Fibroblast of pulmonary artery (primary cell): Measurements from ENCODE around the gene RNF114.

Source experiments
- DNase-seq: peaks from one replicate; pipeline ENCODE4 v3.0.0-alpha.2; 2010; ENCODE audit warnings: low read depth
- H3K4me3 ChIP-seq: replicated peaks from 2 replicates; pipeline ENCODE4 v1.5.1; 2011; ENCODE audit warnings: low read depth, mild to moderate bottlenecking, control low read depth, low read length, moderate library complexity
- TF ChIP-seq, protein P1 (sequence below): IDR thresholded peaks from 2 replicates; pipeline ENCODE4 v1.5.1; 2011; ENCODE audit warnings: mild to moderate bottlenecking, control low read depth, low read length, inconsistent platforms; ENCODE audit errors: missing control alignments

Gene RNF114

DNA sequence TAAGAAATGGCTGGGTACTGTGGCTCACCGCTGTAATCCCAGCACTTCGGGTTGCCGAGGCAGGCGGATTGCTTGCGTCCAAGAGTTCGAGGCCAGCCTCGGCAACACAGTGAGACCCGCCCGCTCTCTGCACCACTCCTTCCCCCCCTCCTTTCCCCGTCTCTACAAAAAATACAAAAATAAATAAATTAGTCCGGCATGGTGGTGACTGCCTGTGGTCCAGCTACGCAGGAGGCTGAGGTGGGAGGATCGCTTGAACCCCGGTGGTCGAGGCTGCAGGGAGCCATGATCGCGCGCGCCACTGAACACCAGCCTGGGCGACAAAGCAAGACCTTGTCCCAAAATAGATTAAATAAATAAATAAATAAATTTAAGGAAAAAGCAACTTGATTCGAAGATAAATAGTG, 448 bp upstream of the RNF114 start:
- peak overlapping the region; percentile 85 for H3K4me3 ChIP-seq
- DNase-seq, result no peak
- TF ChIP-seq, protein P1, sequence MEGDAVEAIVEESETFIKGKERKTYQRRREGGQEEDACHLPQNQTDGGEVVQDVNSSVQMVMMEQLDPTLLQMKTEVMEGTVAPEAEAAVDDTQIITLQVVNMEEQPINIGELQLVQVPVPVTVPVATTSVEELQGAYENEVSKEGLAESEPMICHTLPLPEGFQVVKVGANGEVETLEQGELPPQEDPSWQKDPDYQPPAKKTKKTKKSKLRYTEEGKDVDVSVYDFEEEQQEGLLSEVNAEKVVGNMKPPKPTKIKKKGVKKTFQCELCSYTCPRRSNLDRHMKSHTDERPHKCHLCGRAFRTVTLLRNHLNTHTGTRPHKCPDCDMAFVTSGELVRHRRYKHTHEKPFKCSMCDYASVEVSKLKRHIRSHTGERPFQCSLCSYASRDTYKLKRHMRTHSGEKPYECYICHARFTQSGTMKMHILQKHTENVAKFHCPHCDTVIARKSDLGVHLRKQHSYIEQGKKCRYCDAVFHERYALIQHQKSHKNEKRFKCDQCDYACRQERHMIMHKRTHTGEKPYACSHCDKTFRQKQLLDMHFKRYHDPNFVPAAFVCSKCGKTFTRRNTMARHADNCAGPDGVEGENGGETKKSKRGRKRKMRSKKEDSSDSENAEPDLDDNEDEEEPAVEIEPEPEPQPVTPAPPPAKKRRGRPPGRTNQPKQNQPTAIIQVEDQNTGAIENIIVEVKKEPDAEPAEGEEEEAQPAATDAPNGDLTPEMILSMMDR, result no peak

DNA sequence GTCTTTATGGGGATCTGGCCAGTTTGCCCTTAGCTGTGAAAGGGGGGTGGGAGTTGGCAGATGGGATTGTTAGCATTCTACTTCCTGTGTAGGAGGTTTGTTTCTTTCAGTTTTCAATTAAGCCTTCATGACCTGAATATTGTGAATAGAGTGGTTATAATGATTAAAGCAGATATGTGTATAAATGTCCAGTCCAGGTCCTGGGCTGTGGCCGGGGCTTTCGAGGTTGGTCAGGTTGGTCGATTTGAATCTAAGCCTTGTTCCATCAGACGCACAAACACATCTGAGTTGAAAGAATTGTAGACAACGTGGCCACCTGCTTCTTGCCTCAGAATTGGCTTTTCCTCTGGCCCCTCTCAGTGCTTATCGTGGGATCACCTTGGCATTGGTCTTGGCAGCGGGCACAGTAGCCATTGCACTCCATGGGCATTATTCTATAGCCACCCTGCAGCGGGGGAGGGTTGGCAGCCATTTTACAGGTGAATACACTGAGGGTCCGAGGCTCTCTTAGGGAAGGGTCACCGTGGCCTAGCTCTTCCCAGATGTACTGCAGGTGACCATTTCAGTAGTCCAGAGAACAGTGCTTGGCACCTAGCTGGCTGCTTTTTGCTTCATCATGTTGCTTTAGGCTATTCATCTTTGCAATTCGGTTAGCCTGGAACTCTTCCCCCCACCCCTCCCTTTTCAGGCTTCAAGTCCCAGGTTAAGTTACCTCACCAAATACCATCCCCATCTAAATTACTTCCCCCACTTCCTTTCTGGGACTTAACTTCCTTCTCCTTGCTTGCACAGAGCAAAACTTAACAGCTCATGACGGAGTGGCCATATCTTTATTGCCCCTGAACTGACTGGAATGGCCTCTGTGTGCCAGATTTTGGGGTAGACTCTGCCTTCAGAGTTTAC, 1.1 kb downstream of the RNF114 start:
- TF ChIP-seq, protein P1, result no peak
- H3K4me3 ChIP-seq, result peak overlapping the region; percentile 85
- no peak for DNase-seq

DNA sequence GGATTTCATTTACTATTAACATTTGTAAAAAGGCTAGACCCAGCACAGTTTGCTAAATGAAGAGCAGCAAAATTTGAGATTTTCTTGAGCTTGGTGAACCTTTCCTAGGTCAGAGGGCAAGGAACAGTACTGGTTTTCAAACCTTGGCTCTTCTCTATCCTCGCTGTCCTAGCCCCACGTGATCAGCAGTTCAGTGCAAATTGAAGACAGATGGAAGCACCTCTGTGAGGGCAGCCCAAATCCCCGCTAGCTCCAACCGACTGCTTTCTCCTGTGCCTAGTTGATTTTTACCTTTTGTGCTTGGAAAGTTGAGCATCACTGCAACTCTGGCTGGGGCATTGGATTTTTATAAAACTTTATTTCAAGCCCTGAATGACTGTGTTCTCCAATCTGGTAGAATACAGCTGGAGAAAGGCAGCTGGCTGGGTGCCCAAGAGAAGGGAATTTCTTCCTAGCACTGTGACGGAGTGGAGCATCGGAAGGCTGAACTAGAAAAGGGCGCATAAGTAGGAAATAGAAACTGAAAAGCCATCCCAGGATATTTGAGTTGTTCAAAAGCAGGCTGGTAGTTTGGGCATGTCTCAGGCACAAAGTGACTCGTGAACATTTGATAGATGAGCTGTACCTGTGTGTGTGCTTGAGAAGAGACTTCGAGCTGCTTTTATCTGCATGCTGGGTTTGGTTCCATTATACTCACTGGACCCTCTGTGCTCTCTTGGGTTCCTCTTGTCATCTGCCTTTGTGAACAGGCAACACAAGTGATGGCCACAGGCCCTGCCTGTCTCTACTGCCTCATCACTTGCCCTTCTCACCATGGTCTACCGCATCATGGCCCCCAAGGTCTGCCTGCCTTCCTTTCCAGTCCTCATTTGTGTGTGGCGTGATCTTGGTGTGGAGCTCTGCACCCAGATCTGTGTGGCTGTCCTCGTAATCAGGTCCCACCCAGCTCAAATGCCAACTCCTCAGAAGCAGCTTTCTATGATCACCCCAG, 2.3 kb downstream of the RNF114 start:
- DNase-seq, result peak; percentile 82
- H3K4me3 ChIP-seq, result peak overlapping the region; percentile 85

DNA sequence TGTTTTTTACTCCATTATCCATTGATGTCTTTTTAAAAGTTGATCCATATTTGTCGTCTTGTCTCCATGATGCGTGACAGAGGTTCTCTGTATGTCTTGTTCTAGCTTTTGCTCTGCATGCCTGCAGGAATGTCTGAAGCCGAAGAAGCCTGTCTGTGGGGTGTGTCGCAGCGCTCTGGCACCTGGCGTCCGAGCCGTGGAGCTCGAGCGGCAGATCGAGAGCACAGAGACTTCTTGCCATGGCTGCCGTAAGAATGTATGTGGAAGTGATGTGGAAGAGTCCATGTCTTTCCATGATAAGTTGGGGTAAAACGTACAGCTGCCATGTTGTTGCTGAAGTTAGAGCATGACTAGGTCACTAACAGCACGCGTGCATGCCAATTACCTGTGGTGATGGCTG, 5.3 kb downstream of the RNF114 start:
- TF ChIP-seq, protein P1, result no peak
- no peak for DNase-seq
- no peak overlapping the region for H3K4me3 ChIP-seq

More for the DNA sequence above, 2.3 kb downstream of the RNF114 start:
- TF ChIP-seq, protein P1, result no peak

DNA sequence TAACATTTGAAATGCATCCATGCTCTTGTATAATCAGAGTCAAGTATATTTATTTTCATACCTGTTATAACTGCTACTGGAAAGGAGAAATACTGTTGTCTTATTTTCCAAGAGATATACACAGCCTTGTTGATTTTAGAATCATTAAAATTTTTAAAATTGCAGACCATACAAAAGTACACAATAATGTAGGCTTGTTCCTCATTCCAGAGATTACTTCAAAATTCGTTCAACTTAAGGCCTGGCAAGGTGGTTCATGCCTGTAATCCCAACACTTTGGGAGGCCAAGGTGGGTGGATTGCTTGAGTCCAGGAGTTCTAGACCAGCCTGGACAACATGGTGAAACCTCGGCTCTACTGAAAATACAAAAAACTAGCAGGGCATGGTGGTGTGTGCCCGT, 6.1 kb downstream of the RNF114 start:
- no peak overlapping the region for H3K4me3 ChIP-seq
- TF ChIP-seq, protein P1, result no peak
- DNase-seq, result no peak

DNA sequence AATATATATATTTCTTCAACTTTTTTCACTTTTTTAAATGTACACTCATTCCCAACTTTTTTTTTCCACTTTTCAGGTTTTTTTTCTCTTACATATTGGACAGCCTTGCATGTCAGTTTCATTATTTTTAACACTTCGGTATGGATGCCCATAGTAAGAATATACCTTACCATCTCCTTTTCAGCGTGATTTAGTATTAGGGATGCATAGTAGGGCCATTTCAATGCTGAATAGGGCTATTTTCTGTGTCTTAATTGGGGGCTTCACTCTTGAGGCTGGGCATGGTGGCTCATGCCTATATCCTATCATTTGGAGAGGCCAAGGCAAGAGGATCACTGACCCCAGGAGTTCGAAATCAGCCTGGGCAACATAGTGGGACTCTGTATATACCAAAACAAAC, 6.7 kb downstream of the RNF114 start:
- H3K4me3 ChIP-seq, result no peak overlapping the region
- no peak for DNase-seq
- TF ChIP-seq, protein P1, result no peak
